Measurements from ENCODE around the gene ABCC4. TPM values are rescaled to one million over a fixed set of nuclear protein-coding genes. Genes with fewer than 3 reads are reported as not detected.
"Not testable (repeated sequence)": the region's sequence is repeated elsewhere in the genome, so short reads cannot be mapped to it uniquely, and the experiment has no call there.

The ABCC4 gene
- total and polyA plus RNA-seq, 2 experiments from 2014 or later = 4.3 to 12.2 TPM

DNA sequence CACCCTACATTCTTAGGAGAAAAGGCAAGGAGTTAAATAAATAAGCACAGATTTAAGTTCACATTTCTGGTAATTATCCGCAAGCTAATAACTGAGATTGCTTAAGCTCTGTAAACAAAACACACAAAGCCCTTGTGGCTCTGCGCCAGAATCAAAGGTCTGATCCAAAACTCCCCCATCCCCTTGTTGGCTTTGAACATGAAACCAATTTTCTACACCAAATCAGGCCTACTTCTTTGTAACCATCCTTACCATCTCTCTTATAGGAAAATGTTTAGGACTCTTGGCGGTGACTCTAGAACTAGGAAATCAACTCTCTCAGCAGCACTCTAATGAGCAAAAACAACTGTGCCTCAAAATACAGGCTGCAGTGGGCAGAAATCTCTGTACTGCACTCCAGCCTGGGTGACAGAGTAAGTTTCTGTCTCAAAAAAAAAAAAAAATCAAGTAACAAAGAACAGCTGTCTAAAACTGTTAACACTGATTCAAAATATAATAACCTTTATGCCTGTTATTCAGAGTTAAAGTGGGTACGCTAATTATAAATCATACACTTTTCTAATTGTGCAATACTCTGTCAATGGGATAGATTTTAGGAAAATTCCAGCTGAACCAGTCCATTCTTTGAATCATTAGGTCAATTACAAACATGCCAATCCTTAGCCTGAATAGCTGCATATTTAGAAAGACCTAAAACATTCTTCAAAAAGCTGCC is 25.8 kb downstream of the ABCC4 start:
- Histone ChIP-seq H3K4me3 (no peak overlapping the region), H3K79me2 (replicated peaks; ENCODE audit: insufficient read depth) (0 out of 2 replicates have a peak, but pooled peaks cover 4% of the 10 kb centered on the region), H3K9me2 (ENCODE audit: insufficient read depth) (no peaks in the 10 kb centered on the region), H3K4me2 (no peak overlapping the region), H2AFZ (no peak overlapping the region), H3K27ac (ENCODE audit: low read depth) (0 out of 2 replicates have a peak overlapping the region, but pooled peaks have one; percentile 26), H4K20me1 (replicated peaks; ENCODE audit: insufficient read depth) (no peaks in the 10 kb centered on the region), H3K36me3 (ENCODE audit: insufficient read depth) (no peaks in the 10 kb centered on the region), H3K27me3 (ENCODE audit: insufficient read depth) (no peaks in the 10 kb centered on the region), H3F3A (replicated peaks; ENCODE audit: low read depth) (no peaks in the 10 kb centered on the region), H3K4me1 (ENCODE audit: insufficient read depth) (peaks cover 8% of the 10 kb centered on the region; the same call in 1 of the 2 replicates)
- Mint-ChIP-seq H3K27me3 (ENCODE audit: insufficient read depth, low read depth, poor library complexity) (peaks cover 8% of the 10 kb centered on the region), H3K27ac (peak overlapping the region; percentile 9), H3K9me3 (no peaks in the 10 kb centered on the region), H3K36me3 (ENCODE audit: low read depth) (no peaks in the 10 kb centered on the region), H3K4me1 (peaks cover 20% of the 10 kb centered on the region), H3K4me3 (no peak overlapping the region)
- no peak for ATAC-seq
- TF ChIP-seq ZNF331 (CRISPR knock-in tag; IDR thresholded peaks at IDR 0.05; ENCODE audit: low read depth) = no peak
- TF ChIP-seq, protein P1, sequence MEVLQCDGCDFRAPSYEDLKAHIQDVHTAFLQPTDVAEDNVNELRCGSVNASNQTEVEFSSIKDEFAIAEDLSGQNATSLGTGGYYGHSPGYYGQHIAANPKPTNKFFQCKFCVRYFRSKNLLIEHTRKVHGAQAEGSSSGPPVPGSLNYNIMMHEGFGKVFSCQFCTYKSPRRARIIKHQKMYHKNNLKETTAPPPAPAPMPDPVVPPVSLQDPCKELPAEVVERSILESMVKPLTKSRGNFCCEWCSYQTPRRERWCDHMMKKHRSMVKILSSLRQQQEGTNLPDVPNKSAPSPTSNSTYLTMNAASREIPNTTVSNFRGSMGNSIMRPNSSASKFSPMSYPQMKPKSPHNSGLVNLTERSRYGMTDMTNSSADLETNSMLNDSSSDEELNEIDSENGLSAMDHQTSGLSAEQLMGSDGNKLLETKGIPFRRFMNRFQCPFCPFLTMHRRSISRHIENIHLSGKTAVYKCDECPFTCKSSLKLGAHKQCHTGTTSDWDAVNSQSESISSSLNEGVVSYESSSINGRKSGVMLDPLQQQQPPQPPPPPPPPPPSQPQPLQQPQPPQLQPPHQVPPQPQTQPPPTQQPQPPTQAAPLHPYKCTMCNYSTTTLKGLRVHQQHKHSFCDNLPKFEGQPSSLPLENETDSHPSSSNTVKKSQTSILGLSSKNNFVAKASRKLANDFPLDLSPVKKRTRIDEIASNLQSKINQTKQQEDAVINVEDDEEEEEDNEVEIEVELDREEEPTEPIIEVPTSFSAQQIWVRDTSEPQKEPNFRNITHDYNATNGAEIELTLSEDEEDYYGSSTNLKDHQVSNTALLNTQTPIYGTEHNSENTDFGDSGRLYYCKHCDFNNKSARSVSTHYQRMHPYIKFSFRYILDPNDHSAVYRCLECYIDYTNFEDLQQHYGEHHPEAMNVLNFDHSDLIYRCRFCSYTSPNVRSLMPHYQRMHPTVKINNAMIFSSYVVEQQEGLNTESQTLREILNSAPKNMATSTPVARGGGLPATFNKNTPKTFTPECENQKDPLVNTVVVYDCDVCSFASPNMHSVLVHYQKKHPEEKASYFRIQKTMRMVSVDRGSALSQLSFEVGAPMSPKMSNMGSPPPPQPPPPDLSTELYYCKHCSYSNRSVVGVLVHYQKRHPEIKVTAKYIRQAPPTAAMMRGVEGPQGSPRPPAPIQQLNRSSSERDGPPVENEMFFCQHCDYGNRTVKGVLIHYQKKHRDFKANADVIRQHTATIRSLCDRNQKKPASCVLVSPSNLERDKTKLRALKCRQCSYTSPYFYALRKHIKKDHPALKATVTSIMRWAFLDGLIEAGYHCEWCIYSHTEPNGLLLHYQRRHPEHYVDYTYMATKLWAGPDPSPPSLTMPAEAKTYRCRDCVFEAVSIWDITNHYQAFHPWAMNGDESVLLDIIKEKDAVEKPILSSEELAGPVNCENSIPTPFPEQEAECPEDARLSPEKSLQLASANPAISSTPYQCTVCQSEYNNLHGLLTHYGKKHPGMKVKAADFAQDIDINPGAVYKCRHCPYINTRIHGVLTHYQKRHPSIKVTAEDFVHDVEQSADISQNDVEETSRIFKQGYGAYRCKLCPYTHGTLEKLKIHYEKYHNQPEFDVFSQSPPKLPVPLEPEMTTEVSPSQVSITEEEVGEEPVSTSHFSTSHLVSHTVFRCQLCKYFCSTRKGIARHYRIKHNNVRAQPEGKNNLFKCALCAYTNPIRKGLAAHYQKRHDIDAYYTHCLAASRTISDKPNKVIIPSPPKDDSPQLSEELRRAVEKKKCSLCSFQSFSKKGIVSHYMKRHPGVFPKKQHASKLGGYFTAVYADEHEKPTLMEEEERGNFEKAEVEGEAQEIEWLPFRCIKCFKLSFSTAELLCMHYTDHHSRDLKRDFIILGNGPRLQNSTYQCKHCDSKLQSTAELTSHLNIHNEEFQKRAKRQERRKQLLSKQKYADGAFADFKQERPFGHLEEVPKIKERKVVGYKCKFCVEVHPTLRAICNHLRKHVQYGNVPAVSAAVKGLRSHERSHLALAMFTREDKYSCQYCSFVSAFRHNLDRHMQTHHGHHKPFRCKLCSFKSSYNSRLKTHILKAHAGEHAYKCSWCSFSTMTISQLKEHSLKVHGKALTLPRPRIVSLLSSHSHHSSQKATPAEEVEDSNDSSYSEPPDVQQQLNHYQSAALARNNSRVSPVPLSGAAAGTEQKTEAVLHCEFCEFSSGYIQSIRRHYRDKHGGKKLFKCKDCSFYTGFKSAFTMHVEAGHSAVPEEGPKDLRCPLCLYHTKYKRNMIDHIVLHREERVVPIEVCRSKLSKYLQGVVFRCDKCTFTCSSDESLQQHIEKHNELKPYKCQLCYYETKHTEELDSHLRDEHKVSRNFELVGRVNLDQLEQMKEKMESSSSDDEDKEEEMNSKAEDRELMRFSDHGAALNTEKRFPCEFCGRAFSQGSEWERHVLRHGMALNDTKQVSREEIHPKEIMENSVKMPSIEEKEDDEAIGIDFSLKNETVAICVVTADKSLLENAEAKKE (CRISPR knock-in tag; IDR thresholded peaks at IDR 0.05) = no peak
- no peak for TF ChIP-seq NANOG (IDR thresholded peaks at IDR 0.05; ENCODE audit: borderline replicate concordance)
- TF ChIP-seq STAT1 (IDR thresholded peaks at IDR 0.05; ENCODE audit: unreplicated experiment) = no peak
- TF ChIP-seq ZNF114 (CRISPR knock-in tag; IDR thresholded peaks at IDR 0.05) = no peak
- TF ChIP-seq POLR2AphosphoS5 (IDR thresholded peaks at IDR 0.05; ENCODE audit: low read depth) = no peak
- TF ChIP-seq EZH2phosphoT487 (IDR thresholded peaks at IDR 0.05; ENCODE audit: unreplicated experiment) = no peak
- no peak for TF ChIP-seq EZH2 (IDR thresholded peaks at IDR 0.05; ENCODE audit: low read depth, unreplicated experiment)
- TF ChIP-seq CREB1 (CRISPR knock-in tag; IDR thresholded peaks at IDR 0.05; ENCODE audit: low read depth) = no peak
- TF ChIP-seq, protein P2, sequence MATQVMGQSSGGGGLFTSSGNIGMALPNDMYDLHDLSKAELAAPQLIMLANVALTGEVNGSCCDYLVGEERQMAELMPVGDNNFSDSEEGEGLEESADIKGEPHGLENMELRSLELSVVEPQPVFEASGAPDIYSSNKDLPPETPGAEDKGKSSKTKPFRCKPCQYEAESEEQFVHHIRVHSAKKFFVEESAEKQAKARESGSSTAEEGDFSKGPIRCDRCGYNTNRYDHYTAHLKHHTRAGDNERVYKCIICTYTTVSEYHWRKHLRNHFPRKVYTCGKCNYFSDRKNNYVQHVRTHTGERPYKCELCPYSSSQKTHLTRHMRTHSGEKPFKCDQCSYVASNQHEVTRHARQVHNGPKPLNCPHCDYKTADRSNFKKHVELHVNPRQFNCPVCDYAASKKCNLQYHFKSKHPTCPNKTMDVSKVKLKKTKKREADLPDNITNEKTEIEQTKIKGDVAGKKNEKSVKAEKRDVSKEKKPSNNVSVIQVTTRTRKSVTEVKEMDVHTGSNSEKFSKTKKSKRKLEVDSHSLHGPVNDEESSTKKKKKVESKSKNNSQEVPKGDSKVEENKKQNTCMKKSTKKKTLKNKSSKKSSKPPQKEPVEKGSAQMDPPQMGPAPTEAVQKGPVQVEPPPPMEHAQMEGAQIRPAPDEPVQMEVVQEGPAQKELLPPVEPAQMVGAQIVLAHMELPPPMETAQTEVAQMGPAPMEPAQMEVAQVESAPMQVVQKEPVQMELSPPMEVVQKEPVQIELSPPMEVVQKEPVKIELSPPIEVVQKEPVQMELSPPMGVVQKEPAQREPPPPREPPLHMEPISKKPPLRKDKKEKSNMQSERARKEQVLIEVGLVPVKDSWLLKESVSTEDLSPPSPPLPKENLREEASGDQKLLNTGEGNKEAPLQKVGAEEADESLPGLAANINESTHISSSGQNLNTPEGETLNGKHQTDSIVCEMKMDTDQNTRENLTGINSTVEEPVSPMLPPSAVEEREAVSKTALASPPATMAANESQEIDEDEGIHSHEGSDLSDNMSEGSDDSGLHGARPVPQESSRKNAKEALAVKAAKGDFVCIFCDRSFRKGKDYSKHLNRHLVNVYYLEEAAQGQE (IDR thresholded peaks at IDR 0.05; ENCODE audit: unreplicated experiment) = no peak
- DNase-seq (ENCODE audit: low spot score) = no peak

DNA sequence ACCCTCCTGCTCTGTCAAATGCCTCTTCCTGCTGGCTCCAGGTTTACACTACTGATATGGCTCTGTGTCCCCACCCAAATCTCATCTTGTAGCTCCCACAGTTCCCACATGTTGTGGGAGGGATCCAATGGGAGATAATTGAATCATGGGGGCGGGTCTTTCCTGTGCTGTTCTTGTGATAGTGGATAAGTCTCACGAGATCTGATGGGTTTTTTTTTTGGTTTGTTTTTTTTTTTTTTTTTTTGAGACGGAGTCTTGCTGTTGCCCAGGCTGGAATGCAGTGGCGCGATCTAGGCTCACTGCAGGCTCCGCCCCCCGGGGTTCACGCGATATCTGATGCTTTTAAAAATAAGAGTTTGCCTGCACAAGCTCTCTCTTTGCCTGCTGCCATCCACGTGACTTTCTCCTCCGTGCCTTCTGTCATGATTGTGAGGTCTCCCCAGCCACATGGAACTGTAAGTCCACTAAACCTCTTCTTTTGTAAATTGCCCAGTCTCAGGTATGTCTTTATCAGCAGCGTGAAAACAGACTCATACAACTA is 27.6 kb downstream of the ABCC4 start:
- not testable (repeated sequence) for H3F3A ChIP-seq (replicated peaks; ENCODE audit: low read depth); H3K36me3 Mint-ChIP-seq (ENCODE audit: low read depth); H3K4me1 ChIP-seq (ENCODE audit: insufficient read depth); H3K9me3 Mint-ChIP-seq; H4K20me1 ChIP-seq (replicated peaks; ENCODE audit: insufficient read depth); H3K4me3 ChIP-seq; H2AFZ ChIP-seq; H3K79me2 ChIP-seq (replicated peaks; ENCODE audit: insufficient read depth); H3K27me3 Mint-ChIP-seq (ENCODE audit: insufficient read depth, low read depth, poor library complexity); ATAC-seq; H3K36me3 ChIP-seq (ENCODE audit: insufficient read depth); H3K27me3 ChIP-seq (ENCODE audit: insufficient read depth); H3K4me3 Mint-ChIP-seq; H3K9me2 ChIP-seq (ENCODE audit: insufficient read depth); DNase-seq (ENCODE audit: low spot score); H3K4me2 ChIP-seq
- H3K27ac ChIP-seq (ENCODE audit: low read depth) = peak overlapping the region; percentile 59; the same call in 1 of the 2 replicates
- peaks cover 16% of the 10 kb centered on the region; the same call in 2 of the 3 replicates for H3K4me1 Mint-ChIP-seq
- H3K27ac Mint-ChIP-seq = peak overlapping the region; percentile 61
